ENCODE results near the gene S100A9.
"Not testable (repeated sequence)": the region's sequence is repeated elsewhere in the genome, so short reads cannot be mapped to it uniquely, and the experiment has no call there.

DNA sequence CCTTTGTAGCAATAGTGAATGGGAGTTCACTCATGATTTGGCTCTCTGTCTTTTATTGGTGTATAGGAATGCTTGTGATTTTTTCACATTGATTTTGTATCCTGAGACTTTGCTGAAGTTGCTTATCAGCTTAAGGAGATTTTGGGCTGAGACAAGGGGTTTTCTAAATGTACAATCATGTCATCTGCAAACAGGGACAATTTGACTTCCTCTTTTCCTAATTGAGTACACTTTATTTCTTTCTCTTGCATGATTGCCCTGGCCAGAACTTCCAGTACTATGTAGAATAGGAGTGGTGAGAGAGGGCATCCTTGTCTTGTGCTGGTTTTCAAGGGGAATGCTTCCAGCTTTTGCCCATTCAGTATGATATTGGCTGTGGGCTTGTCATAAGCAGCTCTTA, 41.6 kb upstream of the S100A9 start:
- TF ChIP-seq RAD21 (IDR thresholded peaks at IDR 0.05; ENCODE audit: low read depth); EZH2 (IDR thresholded peaks at IDR 0.05); POLR2A (IDR thresholded peaks at IDR 0.05; ENCODE audit: borderline replicate concordance, extremely low read depth, insufficient read depth, insufficient read length); ZNF274 (IDR thresholded peaks at IDR 0.05; ENCODE audit: low read depth, low read length); EZH2phosphoT487 (IDR thresholded peaks at IDR 0.05; ENCODE audit: borderline replicate concordance); POLR2AphosphoS5 (IDR thresholded peaks at IDR 0.05; ENCODE audit: low read depth, low read length); SP1 (IDR thresholded peaks at IDR 0.05; ENCODE audit: low read depth); SIN3A (IDR thresholded peaks at IDR 0.05; ENCODE audit: low read depth); CEBPB (IDR thresholded peaks at IDR 0.05; ENCODE audit: low read depth): not testable (repeated sequence)
- TF ChIP-seq, protein P1, sequence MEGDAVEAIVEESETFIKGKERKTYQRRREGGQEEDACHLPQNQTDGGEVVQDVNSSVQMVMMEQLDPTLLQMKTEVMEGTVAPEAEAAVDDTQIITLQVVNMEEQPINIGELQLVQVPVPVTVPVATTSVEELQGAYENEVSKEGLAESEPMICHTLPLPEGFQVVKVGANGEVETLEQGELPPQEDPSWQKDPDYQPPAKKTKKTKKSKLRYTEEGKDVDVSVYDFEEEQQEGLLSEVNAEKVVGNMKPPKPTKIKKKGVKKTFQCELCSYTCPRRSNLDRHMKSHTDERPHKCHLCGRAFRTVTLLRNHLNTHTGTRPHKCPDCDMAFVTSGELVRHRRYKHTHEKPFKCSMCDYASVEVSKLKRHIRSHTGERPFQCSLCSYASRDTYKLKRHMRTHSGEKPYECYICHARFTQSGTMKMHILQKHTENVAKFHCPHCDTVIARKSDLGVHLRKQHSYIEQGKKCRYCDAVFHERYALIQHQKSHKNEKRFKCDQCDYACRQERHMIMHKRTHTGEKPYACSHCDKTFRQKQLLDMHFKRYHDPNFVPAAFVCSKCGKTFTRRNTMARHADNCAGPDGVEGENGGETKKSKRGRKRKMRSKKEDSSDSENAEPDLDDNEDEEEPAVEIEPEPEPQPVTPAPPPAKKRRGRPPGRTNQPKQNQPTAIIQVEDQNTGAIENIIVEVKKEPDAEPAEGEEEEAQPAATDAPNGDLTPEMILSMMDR (IDR thresholded peaks at IDR 0.05 in 2 of 3, conservative IDR thresholded peaks at IDR 0.05 in 1 of 3; ENCODE audit: borderline replicate concordance in 1 of 3, insufficient read depth in 1 of 3, low read depth in 2 of 3, low read length in 2 of 3) = not testable (repeated sequence)
- TF ChIP-seq, protein P2, sequence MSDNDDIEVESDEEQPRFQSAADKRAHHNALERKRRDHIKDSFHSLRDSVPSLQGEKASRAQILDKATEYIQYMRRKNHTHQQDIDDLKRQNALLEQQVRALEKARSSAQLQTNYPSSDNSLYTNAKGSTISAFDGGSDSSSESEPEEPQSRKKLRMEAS (IDR thresholded peaks at IDR 0.05) = not testable (repeated sequence)
- TF ChIP-seq, protein P3, sequence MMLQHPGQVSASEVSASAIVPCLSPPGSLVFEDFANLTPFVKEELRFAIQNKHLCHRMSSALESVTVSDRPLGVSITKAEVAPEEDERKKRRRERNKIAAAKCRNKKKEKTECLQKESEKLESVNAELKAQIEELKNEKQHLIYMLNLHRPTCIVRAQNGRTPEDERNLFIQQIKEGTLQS (IDR thresholded peaks at IDR 0.05) = not testable (repeated sequence)
